HFFc6 (cell line): Measurements from ENCODE around the gene MARCOL. TPM values are rescaled to one million over a fixed set of nuclear protein-coding genes. Genes with fewer than 3 reads are reported as not detected.

Source experiments
- DNase-seq: peaks from one replicate; pipeline ENCODE4 v3.0.0-alpha.2; 2018
- H3K27ac Mint-ChIP-seq: 2 replicates; pipeline ENCODE4 v1.8.0; 2020; ENCODE audit warnings: mild to moderate bottlenecking, mixed read lengths
- H3K27me3 Mint-ChIP-seq: 2 replicates; pipeline ENCODE4 v1.8.0; 2021; ENCODE audit warnings: mild to moderate bottlenecking, moderate library complexity, mixed read lengths; ENCODE audit not compliant: insufficient read depth
- H3K36me3 Mint-ChIP-seq: 2 replicates; pipeline ENCODE4 v1.8.0; 2021; ENCODE audit warnings: low read depth, mixed read lengths
- H3K4me1 Mint-ChIP-seq: 2 replicates; pipeline ENCODE4 v1.8.0; 2020; ENCODE audit warnings: low read depth, mixed read lengths
- H3K4me3 Mint-ChIP-seq: 2 replicates; pipeline ENCODE4 v1.8.0; 2020; ENCODE audit warnings: mild to moderate bottlenecking, moderate library complexity, mixed read lengths
- H3K9me3 Mint-ChIP-seq: 2 replicates; pipeline ENCODE4 v1.8.0; 2020; ENCODE audit warnings: mild to moderate bottlenecking, mixed read lengths
- CTCF ChIP-seq: fragments of 200-600 bp; sonication (generic); IDR thresholded peaks from 2 replicates; pipeline ENCODE4 v1.5.0; 2021; ENCODE audit warnings: antibody characterized with exemption, mild to moderate bottlenecking
- total RNA-seq, 6 experiments: library from RNA; stranded (reverse); fragmentation: NEBNext Ultra II Directional; extraction: Animal tissue kit (Norgen Biotek cat#: 25700); gene quantifications; 2 replicates in 1 of 6; 3 replicates in 5 of 6; pipeline ENCODE4 v1.2.3, GENCODE V29; 2021

The MARCOL gene
- total RNA-seq, 6 experiments from 2014 or later = not detected

- no peak for DNase-seq
- Mint-ChIP-seq H3K27me3 (no peaks in the 10 kb centered on the region), H3K4me1 (no peaks in the 10 kb centered on the region), H3K4me3 (no peak overlapping the region), H3K27ac (no peak overlapping the region), H3K9me3 (peaks cover 27% of the 10 kb centered on the region), H3K36me3 (no peaks in the 10 kb centered on the region; the same call in 1 of the 2 replicates)
- TF ChIP-seq CTCF = no peak
These were observed 8.1 kb upstream of the MARCOL start for GRCh38 chr5:148230240-148230639.

GRCh38 chr5:148237785-148238417 lies 424 bp upstream of the MARCOL start:
- H3K27me3 Mint-ChIP-seq = no peaks in the 10 kb centered on the region; the same call in 1 of the 2 replicates
- no peak for DNase-seq
- no peak overlapping the region for H3K27ac Mint-ChIP-seq
- H3K4me3 Mint-ChIP-seq = no peak overlapping the region
- H3K36me3 Mint-ChIP-seq = no peaks in the 10 kb centered on the region
- no peaks in the 10 kb centered on the region for H3K4me1 Mint-ChIP-seq
- H3K9me3 Mint-ChIP-seq = peaks cover 5% of the 10 kb centered on the region
- no peak for TF ChIP-seq CTCF

- peaks cover 2% of the 10 kb centered on the region; the same call in 1 of the 2 replicates for H3K27me3 Mint-ChIP-seq
- no peak overlapping the region for H3K4me3 Mint-ChIP-seq
- H3K9me3 Mint-ChIP-seq = peaks cover 22% of the 10 kb centered on the region
- no peak for TF ChIP-seq CTCF
- no peak for DNase-seq
- H3K36me3 Mint-ChIP-seq = no peaks in the 10 kb centered on the region
- H3K4me1 Mint-ChIP-seq = no peaks in the 10 kb centered on the region
- H3K27ac Mint-ChIP-seq = no peak overlapping the region
These were observed 10.6 kb downstream of the MARCOL start for GRCh38 chr5:148248894-148249293.

GRCh38 chr5:148255456-148255855 lies 17.1 kb downstream of the MARCOL start:
- no peak for DNase-seq
- no peaks in the 10 kb centered on the region for H3K4me1 Mint-ChIP-seq
- H3K4me3 Mint-ChIP-seq = no peak overlapping the region
- H3K27me3 Mint-ChIP-seq = no peaks in the 10 kb centered on the region
- H3K9me3 Mint-ChIP-seq = peaks cover 42% of the 10 kb centered on the region
- no peak for TF ChIP-seq CTCF
- H3K27ac Mint-ChIP-seq = no peak overlapping the region
- no peaks in the 10 kb centered on the region for H3K36me3 Mint-ChIP-seq

GRCh38 chr5:148259288-148259687 lies 21.0 kb downstream of the MARCOL start:
- no peaks in the 10 kb centered on the region; the same call in 1 of the 2 replicates for H3K27me3 Mint-ChIP-seq
- H3K4me3 Mint-ChIP-seq = no peak overlapping the region
- no peaks in the 10 kb centered on the region for H3K36me3 Mint-ChIP-seq
- no peak for TF ChIP-seq CTCF
- DNase-seq = no peak
- no peaks in the 10 kb centered on the region for H3K4me1 Mint-ChIP-seq
- H3K27ac Mint-ChIP-seq = no peak overlapping the region
- peaks cover 58% of the 10 kb centered on the region for H3K9me3 Mint-ChIP-seq
